Mononuclear cell (primary cell): ENCODE results near the gene SNTG2. TPM values are rescaled to one million over a fixed set of nuclear protein-coding genes. Genes with fewer than 3 reads are reported as not detected.
"Not testable (repeated sequence)": the region's sequence is repeated elsewhere in the genome, so short reads cannot be mapped to it uniquely, and the experiment has no call there.

Experiments used
- H3K27me3 ChIP-seq: 2 replicates; pipeline ENCODE4 v1.6.0; 2011; ENCODE audit warnings: low read length, control low read depth; ENCODE audit not compliant: insufficient read depth
- H3K4me1 ChIP-seq: 2 replicates; pipeline ENCODE4 v1.5.1; 2011; ENCODE audit warnings: mild to moderate bottlenecking, low read length, control low read depth; ENCODE audit not compliant: insufficient read depth
- H3K4me3 ChIP-seq: 2 replicates; pipeline ENCODE4 v1.5.1; 2011; ENCODE audit warnings: mild to moderate bottlenecking, low read length, moderate library complexity
- H3K9me3 ChIP-seq: 2 replicates; pipeline ENCODE4 v1.5.1; 2011; ENCODE audit warnings: low read depth, mild to moderate bottlenecking, control low read depth, low read length
- total RNA-seq: library from RNA; depleted of rRNA; stranded (reverse); fragments of >200 nt; gene quantifications from one replicate; pipeline ENCODE4 v1.2.3, GENCODE V29; 2012

The SNTG2 gene
- total RNA-seq, 1 donor: 1.5 TPM

DNA sequence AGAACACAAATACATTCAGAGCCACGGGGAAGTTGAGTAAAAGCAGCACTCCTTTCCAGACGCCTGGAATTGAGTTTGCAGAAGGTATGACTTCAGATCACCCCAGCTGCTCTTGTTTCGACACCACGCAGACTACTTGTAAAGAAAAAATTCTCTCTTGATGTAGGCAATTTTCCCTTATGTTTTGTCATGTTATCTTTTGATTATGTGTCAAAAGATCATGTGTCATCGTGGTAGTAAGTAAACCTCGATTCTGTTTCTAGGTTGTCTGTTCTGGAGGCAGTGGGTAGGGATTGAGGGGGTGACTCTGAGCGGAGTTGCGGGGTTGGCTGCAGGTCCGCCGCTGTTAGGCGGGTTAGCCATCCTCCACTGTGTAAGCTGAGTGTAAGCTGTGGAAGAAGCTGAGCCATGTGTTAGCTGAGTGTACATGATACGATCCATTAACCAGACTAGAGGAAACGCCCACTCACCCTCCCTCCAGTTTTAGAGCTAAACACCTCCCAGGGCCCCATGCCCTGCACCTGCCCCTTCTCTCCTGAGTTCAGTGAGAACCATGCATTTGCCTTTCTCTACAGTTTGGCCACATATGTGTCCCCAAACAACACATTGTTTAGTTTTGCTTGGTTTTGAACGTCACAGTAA, 181.8 kb downstream of the SNTG2 start:
- Histone ChIP-seq H3K4me1 (no peaks in the 10 kb centered on the region), H3K9me3 (no peaks in the 10 kb centered on the region), H3K4me3 (no peak overlapping the region), H3K27me3 (peaks cover 5% of the 10 kb centered on the region)

DNA sequence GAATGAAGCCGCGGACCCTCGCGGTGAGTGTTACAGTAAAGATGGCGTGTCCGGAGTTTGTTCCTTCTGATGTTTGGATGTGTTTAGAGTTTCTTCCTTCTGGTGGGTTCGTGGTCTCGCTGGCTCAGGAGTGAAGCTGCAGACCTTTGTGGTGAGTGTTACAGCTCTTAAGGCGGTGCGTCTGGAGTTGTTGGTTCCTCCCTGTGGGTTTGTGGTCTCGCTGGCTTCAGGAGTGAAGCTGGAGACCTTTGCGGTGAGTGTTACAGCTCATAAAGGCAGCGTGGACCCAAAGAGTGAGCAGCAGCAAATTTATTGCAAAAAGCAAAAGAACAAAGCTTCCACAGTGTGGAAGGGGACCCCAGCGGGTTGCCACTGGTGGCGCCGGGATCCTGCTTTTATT, 183.2 kb downstream of the SNTG2 start:
- not testable (repeated sequence) for H3K4me1 ChIP-seq, H3K27me3 ChIP-seq, H3K4me3 ChIP-seq, H3K9me3 ChIP-seq

- Histone ChIP-seq H3K9me3 (no peaks in the 10 kb centered on the region), H3K4me1 (no peaks in the 10 kb centered on the region), H3K4me3 (no peak overlapping the region), H3K27me3 (peaks cover 5% of the 10 kb centered on the region)
These were observed 184.0 kb downstream of the SNTG2 start for GRCh38 chr2:1134629-1135028.

- no peaks in the 10 kb centered on the region for H3K4me1 ChIP-seq
- no peaks in the 10 kb centered on the region for H3K9me3 ChIP-seq
- no peak overlapping the region for H3K4me3 ChIP-seq
- peaks cover 5% of the 10 kb centered on the region for H3K27me3 ChIP-seq
These were observed 185.4 kb downstream of the SNTG2 start for GRCh38 chr2:1136067-1136466.

DNA sequence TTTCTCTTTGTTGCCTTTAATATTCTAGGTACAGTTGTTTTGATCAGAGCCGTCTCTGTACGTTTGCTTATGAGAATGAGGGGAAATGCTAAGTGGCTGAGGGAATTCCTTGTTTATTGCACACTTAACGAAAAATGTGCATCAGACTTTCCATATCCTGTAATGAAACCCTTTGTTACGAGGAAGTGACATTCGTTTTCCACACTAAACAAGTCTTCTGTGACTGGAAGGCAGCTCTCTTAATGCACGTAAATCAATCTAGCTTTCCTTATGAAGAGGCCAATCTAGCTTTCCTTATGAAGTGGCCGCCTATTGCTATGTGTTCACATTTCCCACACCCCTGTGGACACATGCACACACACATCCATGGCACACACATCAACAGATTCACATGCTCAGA, 186.2 kb downstream of the SNTG2 start:
- peaks cover 5% of the 10 kb centered on the region for H3K27me3 ChIP-seq
- no peak overlapping the region for H3K4me3 ChIP-seq
- no peaks in the 10 kb centered on the region for H3K4me1 ChIP-seq
- H3K9me3 ChIP-seq: no peaks in the 10 kb centered on the region

DNA sequence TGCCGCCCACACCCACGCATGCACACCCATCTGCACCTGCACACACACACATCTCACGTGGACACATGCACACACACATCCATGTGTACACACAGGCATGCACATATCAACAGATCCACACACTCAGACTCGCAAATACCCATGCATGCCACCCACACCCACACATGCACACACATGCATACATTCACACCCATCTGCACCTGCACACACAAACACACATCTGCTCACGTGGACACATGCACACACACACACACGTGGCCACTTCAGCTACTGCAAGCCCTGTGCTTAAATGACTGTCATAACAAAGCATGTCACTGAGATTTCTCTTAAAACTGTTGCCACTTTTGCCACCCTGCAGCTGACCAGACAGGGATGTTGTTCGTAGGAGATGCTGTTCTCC, 186.6 kb downstream of the SNTG2 start:
- Histone ChIP-seq H3K4me1 (no peaks in the 10 kb centered on the region), H3K4me3 (no peak overlapping the region), H3K27me3 (peaks cover 5% of the 10 kb centered on the region), H3K9me3 (no peaks in the 10 kb centered on the region)

DNA sequence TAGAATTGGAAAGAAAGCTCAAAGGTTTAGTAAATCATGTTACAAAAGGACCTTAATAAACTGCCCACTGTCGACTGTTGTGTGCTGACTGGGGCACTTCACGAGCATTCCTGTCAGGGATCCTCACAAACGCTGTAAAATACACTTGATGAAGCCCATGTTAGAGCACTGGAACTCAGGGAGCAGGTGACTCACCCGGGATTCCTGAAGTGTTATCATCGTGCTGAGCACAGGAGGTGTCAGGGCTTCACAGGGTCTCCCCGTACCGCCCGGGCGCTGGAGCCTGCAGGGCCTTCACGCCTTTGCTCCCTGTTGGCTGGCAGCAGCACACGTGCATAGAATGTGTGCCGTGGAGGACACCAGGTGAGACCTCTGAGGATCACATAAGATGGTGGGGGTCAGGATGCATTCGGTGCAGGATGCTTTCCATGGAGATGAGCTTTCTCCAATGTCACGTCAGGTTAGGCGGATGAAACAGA, 187.3 kb downstream of the SNTG2 start:
- Histone ChIP-seq H3K4me1 (no peaks in the 10 kb centered on the region), H3K4me3 (no peak overlapping the region), H3K27me3 (peaks cover 5% of the 10 kb centered on the region)

GRCh38 chr2:1140389-1141003, 189.8 kb downstream of the SNTG2 start:
- H3K9me3 ChIP-seq: no peaks in the 10 kb centered on the region
- no peak overlapping the region for H3K4me3 ChIP-seq
- H3K4me1 ChIP-seq: no peaks in the 10 kb centered on the region
- H3K27me3 ChIP-seq: no peaks in the 10 kb centered on the region

More for the DNA sequence above, 187.3 kb downstream of the SNTG2 start:
- H3K9me3 ChIP-seq: no peaks in the 10 kb centered on the region

- Histone ChIP-seq H3K27me3 (no peaks in the 10 kb centered on the region), H3K4me1 (no peaks in the 10 kb centered on the region), H3K4me3 (no peak overlapping the region), H3K9me3 (no peaks in the 10 kb centered on the region)
These were observed 190.4 kb downstream of the SNTG2 start for GRCh38 chr2:1141079-1141478.

DNA sequence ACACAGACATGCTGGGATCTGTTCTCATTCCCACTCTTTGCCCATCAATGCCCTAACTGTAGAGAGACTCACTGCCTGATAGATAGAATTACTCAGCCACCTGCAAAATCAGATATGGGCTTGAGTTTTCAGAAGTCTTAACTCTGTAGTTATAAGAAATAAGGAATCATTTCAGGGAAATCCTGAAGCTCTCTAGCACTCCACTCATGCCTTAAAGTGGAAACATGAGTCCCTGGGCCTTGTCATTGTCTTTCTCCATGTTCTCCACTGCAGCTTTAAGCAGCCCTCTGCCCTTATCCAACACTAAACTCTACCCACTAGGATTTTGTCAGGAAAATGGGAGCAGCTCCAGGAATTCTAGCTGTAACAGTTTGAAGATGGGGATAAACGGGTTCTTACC, 192.5 kb downstream of the SNTG2 start:
- Histone ChIP-seq H3K4me3 (no peak overlapping the region), H3K27me3 (no peaks in the 10 kb centered on the region), H3K4me1 (no peaks in the 10 kb centered on the region), H3K9me3 (no peaks in the 10 kb centered on the region)

DNA sequence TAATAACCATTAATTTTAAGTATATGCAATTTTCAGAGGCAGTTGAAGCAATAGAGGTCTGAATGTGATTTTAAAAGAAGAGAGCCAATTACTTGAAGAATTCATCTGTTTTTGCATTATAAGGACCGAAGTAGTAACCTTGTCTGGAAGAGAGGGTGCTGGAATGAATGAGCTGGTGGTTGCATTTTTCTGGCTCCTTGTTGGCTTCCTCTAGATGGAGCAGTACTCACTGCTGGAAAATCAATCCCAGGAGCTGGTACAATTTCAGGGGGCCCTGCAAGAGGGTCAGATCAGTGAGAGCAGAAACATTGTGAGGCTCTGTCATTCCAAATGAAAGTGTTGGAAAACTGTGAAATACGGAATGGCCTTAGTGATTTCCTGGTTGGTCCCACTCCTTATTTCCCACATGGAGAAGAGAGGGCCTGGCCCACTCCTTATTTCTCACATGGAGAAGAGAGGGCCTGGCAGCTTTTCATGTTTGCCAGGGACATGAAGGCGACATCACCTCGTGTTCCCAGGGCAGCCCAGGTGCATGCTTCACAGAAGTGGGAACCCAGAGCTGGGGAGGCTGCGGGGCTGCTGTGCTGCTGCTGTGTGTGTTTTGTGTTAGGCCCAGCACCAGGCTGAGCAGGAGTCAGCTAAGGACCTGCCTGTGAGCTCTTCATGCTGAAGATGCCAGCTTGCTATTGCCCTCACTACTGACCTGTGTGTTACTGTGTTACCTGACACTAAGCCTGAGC, 197.4 kb downstream of the SNTG2 start:
- no peak overlapping the region for H3K4me3 ChIP-seq
- H3K4me1 ChIP-seq: no peaks in the 10 kb centered on the region
- no peaks in the 10 kb centered on the region for H3K27me3 ChIP-seq
- H3K9me3 ChIP-seq: no peaks in the 10 kb centered on the region

- Histone ChIP-seq H3K9me3 (no peaks in the 10 kb centered on the region), H3K27me3 (no peaks in the 10 kb centered on the region), H3K4me3 (no peak overlapping the region), H3K4me1 (peaks cover 3% of the 10 kb centered on the region)
These were observed 200.3 kb downstream of the SNTG2 start for GRCh38 chr2:1150724-1151511.

- peaks cover 3% of the 10 kb centered on the region for H3K4me1 ChIP-seq
- H3K27me3 ChIP-seq: no peaks in the 10 kb centered on the region
- H3K9me3 ChIP-seq: no peaks in the 10 kb centered on the region
- no peak overlapping the region for H3K4me3 ChIP-seq
These were observed 201.7 kb downstream of the SNTG2 start for GRCh38 chr2:1152375-1152774.

DNA sequence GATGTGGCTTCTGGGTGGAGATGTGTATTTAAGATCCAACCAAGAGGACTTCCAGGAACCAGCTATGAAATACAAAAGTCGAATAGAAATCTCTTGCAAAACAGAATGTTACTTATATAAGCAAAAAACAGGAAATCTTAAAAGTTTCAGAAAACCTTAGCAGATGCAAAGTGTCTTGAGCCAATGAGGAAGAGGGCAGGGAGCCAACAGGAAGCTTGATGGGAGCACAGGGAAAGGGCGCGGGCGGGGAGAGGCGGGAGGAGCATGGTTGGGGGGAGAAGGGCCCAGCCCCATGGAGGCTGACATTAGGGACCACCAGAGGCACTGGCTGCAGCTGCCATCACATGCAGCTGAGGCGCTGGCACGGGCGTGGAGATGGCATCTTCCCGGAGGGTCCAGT, 203.3 kb downstream of the SNTG2 start:
- peaks cover 3% of the 10 kb centered on the region for H3K4me1 ChIP-seq
- no peaks in the 10 kb centered on the region for H3K27me3 ChIP-seq
- no peak overlapping the region for H3K4me3 ChIP-seq
- no peaks in the 10 kb centered on the region for H3K9me3 ChIP-seq
